ENCODE measurements around the gene TMEM238.
A peak's percentile ranks its signal among the peaks of the same experiment; 100 is the strongest.
"Not testable (repeated sequence)": the region's sequence is repeated elsewhere in the genome, so short reads cannot be mapped to it uniquely, and the experiment has no call there.

TMEM238 gene

DNA sequence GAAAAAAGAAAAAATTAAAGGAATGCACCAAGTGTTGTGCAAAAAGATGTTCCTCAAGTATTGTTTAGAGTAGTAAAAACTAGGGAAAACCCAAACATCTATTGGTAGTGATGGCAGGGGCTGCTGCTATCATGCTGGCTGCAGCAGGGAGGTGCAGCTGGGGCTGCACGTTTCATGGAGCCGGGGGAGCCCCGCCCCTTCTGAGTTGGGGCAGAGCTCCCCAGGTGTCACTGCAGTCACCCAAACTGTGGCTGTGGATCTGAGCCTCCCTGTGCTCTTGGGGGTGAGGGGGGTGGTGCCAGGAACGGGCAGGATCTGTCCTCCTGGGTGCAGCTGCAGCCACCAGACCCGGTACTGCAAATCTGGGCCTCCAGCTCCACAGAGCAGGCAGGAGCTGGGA is 35.0 kb upstream of the TMEM238 start:
- H3K4me1 ChIP-seq (ENCODE audit: control insufficient read depth, insufficient read depth, low read length): no peaks in the 10 kb centered on the region
- no peak overlapping the region for H3K4me3 ChIP-seq (ENCODE audit: insufficient read depth, low read depth, low read length)
- H3K27me3 ChIP-seq (ENCODE audit: control insufficient read depth, insufficient read depth, low read length, poor library complexity, severe bottlenecking): no peaks in the 10 kb centered on the region
- 79 to 80% methylated on average over 5 of the region's 5 CpGs for WGBS, 2 experiments
- no peaks in the 10 kb centered on the region for H3K36me3 ChIP-seq (ENCODE audit: control insufficient read depth, insufficient read depth, low read length)
- no peaks in the 10 kb centered on the region for H3K9me3 ChIP-seq (ENCODE audit: control insufficient read depth, low read length)
- no peak overlapping the region for H3K27ac ChIP-seq (ENCODE audit: insufficient read depth, low read depth, low read length, poor library complexity, severe bottlenecking)

DNA sequence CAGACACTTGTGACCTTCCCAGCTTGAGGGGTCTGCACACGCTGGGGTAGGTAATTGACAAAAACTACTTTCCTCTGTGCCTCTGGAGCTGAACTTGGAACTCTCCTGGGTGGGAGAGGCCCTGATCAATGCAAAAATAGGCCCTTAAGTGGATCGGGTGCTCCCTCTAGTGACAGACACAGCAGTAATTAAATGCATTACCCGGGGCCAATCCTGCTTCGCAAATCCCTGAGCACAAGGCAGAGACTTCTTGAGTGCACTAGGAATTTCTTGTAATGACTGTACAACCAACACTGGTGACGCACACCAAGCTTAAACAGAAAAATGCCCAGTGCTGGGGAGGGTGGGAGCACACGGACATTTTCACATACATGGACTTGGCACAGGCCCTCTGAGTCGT is 34.1 kb upstream of the TMEM238 start:
- Histone ChIP-seq H3K4me3 (ENCODE audit: insufficient read depth, low read depth, low read length) (no peak overlapping the region), H3K4me1 (ENCODE audit: control insufficient read depth, insufficient read depth, low read length) (no peaks in the 10 kb centered on the region), H3K9me3 (ENCODE audit: control insufficient read depth, low read length) (no peaks in the 10 kb centered on the region), H3K27me3 (ENCODE audit: control insufficient read depth, insufficient read depth, low read length, poor library complexity, severe bottlenecking) (no peaks in the 10 kb centered on the region), H3K27ac (ENCODE audit: insufficient read depth, low read depth, low read length, poor library complexity, severe bottlenecking) (no peak overlapping the region), H3K36me3 (ENCODE audit: control insufficient read depth, insufficient read depth, low read length) (no peaks in the 10 kb centered on the region)
- 22 to 24% methylated on average over 7 of the region's 7 CpGs for WGBS, 2 experiments

DNA sequence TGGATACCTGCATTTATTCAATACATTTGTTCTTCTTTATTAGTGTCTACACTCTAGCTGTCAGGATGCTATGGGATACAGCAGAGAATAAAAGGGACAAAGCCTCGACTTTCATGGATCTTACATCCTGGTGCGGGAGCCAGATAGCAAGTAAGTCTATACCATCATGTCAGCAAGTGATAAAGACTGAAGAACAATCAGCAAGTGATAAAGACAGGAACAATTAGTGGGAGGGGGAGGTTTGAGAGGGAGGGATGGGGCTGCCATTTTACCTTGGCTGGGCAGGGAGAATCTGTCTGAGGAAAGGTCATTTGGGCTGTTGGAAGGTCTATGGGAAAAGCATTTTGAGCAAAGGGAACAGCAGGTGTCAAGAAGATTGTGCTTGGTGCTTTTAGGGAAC is 26.1 kb upstream of the TMEM238 start:
- Histone ChIP-seq H3K27me3 (ENCODE audit: control insufficient read depth, insufficient read depth, low read length, poor library complexity, severe bottlenecking) (no peaks in the 10 kb centered on the region), H3K27ac (ENCODE audit: insufficient read depth, low read depth, low read length, poor library complexity, severe bottlenecking) (no peak overlapping the region), H3K9me3 (ENCODE audit: control insufficient read depth, low read length) (no peaks in the 10 kb centered on the region), H3K4me3 (ENCODE audit: insufficient read depth, low read depth, low read length) (no peak overlapping the region), H3K36me3 (ENCODE audit: control insufficient read depth, insufficient read depth, low read length) (peaks cover 13% of the 10 kb centered on the region), H3K4me1 (ENCODE audit: control insufficient read depth, insufficient read depth, low read length) (peaks cover 18% of the 10 kb centered on the region)
- 95 to 98% methylated on average over 2 of the region's 2 CpGs for WGBS, 2 experiments

DNA sequence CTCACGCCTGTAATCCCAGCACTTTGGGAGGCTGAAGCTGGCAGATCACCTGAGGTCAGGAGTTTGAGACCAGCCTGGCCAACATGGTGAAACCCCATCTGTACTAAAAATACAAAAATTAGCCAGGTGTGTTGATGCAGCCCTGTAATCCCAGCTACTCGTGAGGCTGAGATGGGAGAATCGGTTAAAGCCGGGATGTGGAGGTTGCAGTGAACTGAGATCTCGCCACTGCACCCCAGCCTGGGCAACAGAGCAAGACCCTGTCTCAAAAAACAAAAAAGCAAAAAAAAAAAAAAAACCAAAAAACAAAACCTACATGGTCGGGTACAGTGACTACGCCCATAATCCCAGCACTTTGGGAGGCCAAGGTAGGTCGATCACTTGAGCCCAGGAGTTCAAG is 25.1 kb upstream of the TMEM238 start:
- not testable (repeated sequence) for H3K4me3 ChIP-seq (ENCODE audit: insufficient read depth, low read depth, low read length); H3K9me3 ChIP-seq (ENCODE audit: control insufficient read depth, low read length); H3K27ac ChIP-seq (ENCODE audit: insufficient read depth, low read depth, low read length, poor library complexity, severe bottlenecking); H3K27me3 ChIP-seq (ENCODE audit: control insufficient read depth, insufficient read depth, low read length, poor library complexity, severe bottlenecking)
- Histone ChIP-seq H3K4me1 (ENCODE audit: control insufficient read depth, insufficient read depth, low read length) (peaks cover 18% of the 10 kb centered on the region), H3K36me3 (ENCODE audit: control insufficient read depth, insufficient read depth, low read length) (peaks cover 13% of the 10 kb centered on the region)
- WGBS, 2 experiments: 95% methylated on average over 8 of the region's 8 CpGs

DNA sequence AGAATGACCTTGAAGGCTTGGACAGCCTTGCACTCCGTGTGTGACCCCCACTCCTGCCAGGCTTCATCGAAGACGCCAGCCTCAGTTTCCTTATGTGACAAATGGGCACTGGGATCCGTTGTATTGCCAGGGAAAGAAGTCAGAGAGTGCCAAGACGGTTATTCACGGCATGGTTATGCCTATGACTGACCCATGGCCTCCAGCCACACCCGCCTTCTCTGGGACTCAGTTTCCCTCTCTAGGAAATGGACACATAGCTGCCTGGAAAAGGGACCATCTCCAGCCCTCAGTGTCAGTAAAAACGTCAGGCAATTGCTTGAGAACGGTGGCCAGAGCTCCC is 24.4 kb upstream of the TMEM238 start:
- peak overlapping the region; percentile 18 for H3K4me3 ChIP-seq (ENCODE audit: insufficient read depth, low read depth, low read length)
- peaks cover 18% of the 10 kb centered on the region for H3K4me1 ChIP-seq (ENCODE audit: control insufficient read depth, insufficient read depth, low read length)
- H3K27ac ChIP-seq (ENCODE audit: insufficient read depth, low read depth, low read length, poor library complexity, severe bottlenecking): peak overlapping the region; percentile 77
- H3K9me3 ChIP-seq (ENCODE audit: control insufficient read depth, low read length): no peaks in the 10 kb centered on the region
- H3K27me3 ChIP-seq (ENCODE audit: control insufficient read depth, insufficient read depth, low read length, poor library complexity, severe bottlenecking): no peaks in the 10 kb centered on the region
- peaks cover 17% of the 10 kb centered on the region for H3K36me3 ChIP-seq (ENCODE audit: control insufficient read depth, insufficient read depth, low read length)
- 78 to 80% methylated on average over 9 of the region's 9 CpGs for WGBS, 2 experiments

DNA sequence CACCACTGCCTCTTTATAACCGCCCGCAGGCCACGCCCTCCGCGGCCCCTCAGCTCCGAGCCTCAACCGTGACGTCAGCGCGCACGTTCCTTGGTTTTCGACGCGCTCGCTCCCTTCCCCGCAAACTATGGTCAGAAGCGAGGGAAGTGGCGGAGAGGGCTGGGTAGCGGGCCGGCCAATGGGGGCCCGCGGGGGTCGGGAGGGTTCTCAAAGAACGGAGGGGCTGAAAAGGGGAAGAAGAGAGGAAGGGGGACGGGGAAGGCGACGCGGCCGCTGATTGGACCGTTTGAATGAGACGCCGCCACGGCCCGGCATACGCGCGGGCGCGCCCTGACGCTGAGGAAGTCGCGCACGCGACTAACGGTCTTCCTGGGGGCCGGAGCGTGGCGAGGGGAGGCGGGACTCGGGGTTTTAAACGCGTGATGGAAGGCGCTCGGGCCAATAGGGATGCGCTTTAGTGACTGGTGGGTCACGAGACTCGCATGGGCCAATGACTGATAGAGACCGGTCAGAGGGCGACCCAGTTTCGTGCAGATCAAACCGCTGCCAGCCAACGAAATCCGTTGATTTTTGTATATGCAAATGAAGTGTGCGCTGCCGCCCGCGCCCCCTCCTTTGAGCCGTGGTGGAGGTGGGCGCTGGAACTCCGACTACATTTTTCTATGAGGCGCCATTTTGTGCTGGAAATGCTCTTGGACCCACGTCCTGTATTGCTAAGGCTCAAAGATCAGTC is 23.9 kb upstream of the TMEM238 start:
- H3K9me3 ChIP-seq (ENCODE audit: control insufficient read depth, low read length): no peaks in the 10 kb centered on the region
- H3K27me3 ChIP-seq (ENCODE audit: control insufficient read depth, insufficient read depth, low read length, poor library complexity, severe bottlenecking): no peaks in the 10 kb centered on the region
- 1% methylated on average over 72 of the region's 72 CpGs for WGBS, 2 experiments
- H3K27ac ChIP-seq (ENCODE audit: insufficient read depth, low read depth, low read length, poor library complexity, severe bottlenecking): peak overlapping the region; percentile 98
- peaks cover 20% of the 10 kb centered on the region for H3K36me3 ChIP-seq (ENCODE audit: control insufficient read depth, insufficient read depth, low read length)
- peaks cover 18% of the 10 kb centered on the region for H3K4me1 ChIP-seq (ENCODE audit: control insufficient read depth, insufficient read depth, low read length)
- peak overlapping the region; percentile 96 for H3K4me3 ChIP-seq (ENCODE audit: insufficient read depth, low read depth, low read length)

DNA sequence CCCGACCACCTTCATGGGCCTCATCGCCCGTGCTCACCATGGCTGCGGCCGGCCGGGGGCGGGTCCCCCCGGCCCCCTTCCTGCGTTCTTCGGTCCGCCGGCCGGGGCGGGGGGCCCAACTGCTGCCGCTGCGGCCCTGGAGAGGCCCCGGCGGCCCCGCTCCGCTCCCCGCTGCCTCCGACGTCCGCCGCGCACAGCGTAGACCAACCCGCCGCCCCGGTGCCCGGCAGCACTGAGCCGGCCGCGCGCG is 23.4 kb upstream of the TMEM238 start, which contains the start of gene UBE2S:
Gene UBE2S (minus strand): TSS at position 239 of the 250 bp plus-strand sequence. CDS start 199 bp downstream, at position 40.
- H3K4me1 ChIP-seq (ENCODE audit: control insufficient read depth, insufficient read depth, low read length): peaks cover 18% of the 10 kb centered on the region
- not testable (repeated sequence) for H3K9me3 ChIP-seq (ENCODE audit: control insufficient read depth, low read length); H3K27me3 ChIP-seq (ENCODE audit: control insufficient read depth, insufficient read depth, low read length, poor library complexity, severe bottlenecking)
- WGBS, 2 experiments: 0% methylated on average over 36 of the region's 36 CpGs
- H3K36me3 ChIP-seq (ENCODE audit: control insufficient read depth, insufficient read depth, low read length): peaks cover 25% of the 10 kb centered on the region
- peak within 1 kb of the TSS; percentile 96 for H3K4me3 ChIP-seq (ENCODE audit: insufficient read depth, low read depth, low read length)
- peak within 1 kb of the TSS; percentile 98 for H3K27ac ChIP-seq (ENCODE audit: insufficient read depth, low read depth, low read length, poor library complexity, severe bottlenecking)

DNA sequence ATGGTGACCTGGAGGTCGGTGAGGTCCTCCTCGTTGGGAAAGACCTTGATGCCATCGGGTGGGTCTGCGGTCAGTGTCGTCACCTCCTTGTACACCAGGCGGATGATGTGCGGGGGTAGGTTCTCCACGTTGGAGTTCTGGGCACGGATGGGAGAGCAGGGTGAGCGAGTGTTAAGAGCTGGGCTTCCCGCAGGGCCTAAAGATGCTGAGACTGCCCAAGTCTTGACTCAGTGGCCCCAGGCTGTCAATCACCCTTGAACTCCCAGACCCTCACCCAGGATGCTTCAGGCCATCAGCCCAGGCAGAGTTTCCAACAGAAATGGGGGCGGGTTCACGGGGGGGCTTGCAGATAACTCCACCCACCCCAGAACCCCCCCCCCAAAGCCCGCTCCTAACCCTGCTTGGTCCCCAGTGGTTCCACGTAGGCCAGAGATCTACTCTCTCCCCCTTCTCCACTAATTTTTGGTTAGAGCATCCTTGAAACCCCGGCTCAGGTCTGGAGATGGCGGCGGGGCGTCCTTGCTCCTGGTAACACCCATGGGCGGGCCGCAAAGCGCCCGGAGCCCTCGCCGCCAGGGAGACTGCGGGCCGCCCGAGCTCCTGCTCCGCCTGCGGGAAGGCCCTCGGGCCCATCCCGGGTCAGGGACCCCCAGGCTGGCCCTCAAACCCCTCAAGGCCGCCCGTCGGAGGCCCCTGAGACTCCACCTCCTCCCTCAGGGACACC is 22.9 kb upstream of the TMEM238 start:
- peak overlapping the region; percentile 98 for H3K27ac ChIP-seq (ENCODE audit: insufficient read depth, low read depth, low read length, poor library complexity, severe bottlenecking)
- no peaks in the 10 kb centered on the region for H3K27me3 ChIP-seq (ENCODE audit: control insufficient read depth, insufficient read depth, low read length, poor library complexity, severe bottlenecking)
- no peaks in the 10 kb centered on the region for H3K9me3 ChIP-seq (ENCODE audit: control insufficient read depth, low read length)
- peaks cover 18% of the 10 kb centered on the region for H3K4me1 ChIP-seq (ENCODE audit: control insufficient read depth, insufficient read depth, low read length)
- H3K4me3 ChIP-seq (ENCODE audit: insufficient read depth, low read depth, low read length): peak overlapping the region; percentile 96
- H3K36me3 ChIP-seq (ENCODE audit: control insufficient read depth, insufficient read depth, low read length): peaks cover 29% of the 10 kb centered on the region
- 12 to 13% methylated on average over 35 of the region's 35 CpGs for WGBS, 2 experiments

DNA sequence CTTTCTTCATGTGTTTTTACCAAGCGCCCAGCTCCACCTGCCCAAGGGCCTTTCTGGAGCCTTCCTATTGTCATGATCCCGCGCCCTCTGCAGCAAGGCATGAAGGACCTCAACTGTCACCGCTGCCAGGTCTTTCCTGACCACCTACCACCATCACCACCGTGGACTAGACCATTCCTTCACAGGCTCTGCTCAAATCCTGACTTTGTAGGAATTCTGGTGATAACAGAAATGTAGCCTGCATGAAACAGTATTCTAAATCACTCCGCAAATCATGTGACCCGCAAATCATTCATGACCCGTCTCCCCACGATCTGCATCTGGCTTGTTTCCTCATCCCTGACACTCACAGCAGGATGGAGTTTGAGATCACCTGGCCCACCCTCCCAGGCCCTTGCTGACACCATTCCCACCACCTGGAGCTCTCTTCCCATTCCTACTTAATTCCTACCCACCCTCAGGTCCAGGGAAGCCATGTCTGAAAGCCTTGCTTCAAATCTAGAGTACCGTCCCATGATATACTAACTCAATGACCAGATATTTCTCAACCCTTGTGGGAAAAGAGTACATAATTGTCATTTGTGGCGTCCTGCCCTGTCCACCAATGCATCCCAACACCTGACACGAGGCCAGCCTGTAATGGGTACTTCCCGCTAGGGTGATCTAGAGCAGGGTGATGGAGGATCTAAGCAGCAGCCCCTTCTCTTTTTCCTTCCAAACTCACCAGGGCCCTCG is 22.2 kb upstream of the TMEM238 start:
- H3K36me3 ChIP-seq (ENCODE audit: control insufficient read depth, insufficient read depth, low read length): peaks cover 34% of the 10 kb centered on the region
- H3K27ac ChIP-seq (ENCODE audit: insufficient read depth, low read depth, low read length, poor library complexity, severe bottlenecking): no peak overlapping the region
- no peaks in the 10 kb centered on the region for H3K27me3 ChIP-seq (ENCODE audit: control insufficient read depth, insufficient read depth, low read length, poor library complexity, severe bottlenecking)
- peak overlapping the region; percentile 96 for H3K4me3 ChIP-seq (ENCODE audit: insufficient read depth, low read depth, low read length)
- WGBS, 2 experiments: 84 to 85% methylated on average over 14 of the region's 14 CpGs
- H3K9me3 ChIP-seq (ENCODE audit: control insufficient read depth, low read length): no peaks in the 10 kb centered on the region
- peaks cover 18% of the 10 kb centered on the region for H3K4me1 ChIP-seq (ENCODE audit: control insufficient read depth, insufficient read depth, low read length)

DNA sequence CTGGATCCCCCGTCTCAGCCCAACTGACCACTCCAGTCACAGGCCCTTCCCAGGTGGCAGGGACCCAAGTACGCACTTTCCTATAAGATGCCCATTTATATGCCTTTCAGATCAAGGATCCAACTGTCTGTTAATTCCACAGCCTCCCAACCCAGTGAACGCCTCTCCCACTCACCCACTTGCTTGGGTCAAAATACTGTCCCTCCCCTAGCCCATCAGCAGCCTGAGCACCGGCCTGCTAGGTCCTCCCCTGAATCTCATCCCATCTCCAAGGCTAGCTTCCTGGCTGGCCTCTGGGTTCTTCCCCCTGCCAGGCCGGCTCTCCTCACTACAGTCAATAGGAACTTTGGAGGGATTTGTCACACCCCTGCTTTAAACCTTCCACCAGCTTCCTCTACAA is 21.5 kb upstream of the TMEM238 start:
- Histone ChIP-seq H3K4me3 (ENCODE audit: insufficient read depth, low read depth, low read length) (peak overlapping the region; percentile 96), H3K9me3 (ENCODE audit: control insufficient read depth, low read length) (no peaks in the 10 kb centered on the region), H3K27ac (ENCODE audit: insufficient read depth, low read depth, low read length, poor library complexity, severe bottlenecking) (no peak overlapping the region), H3K4me1 (ENCODE audit: control insufficient read depth, insufficient read depth, low read length) (peaks cover 18% of the 10 kb centered on the region), H3K27me3 (ENCODE audit: control insufficient read depth, insufficient read depth, low read length, poor library complexity, severe bottlenecking) (no peaks in the 10 kb centered on the region), H3K36me3 (ENCODE audit: control insufficient read depth, insufficient read depth, low read length) (peaks cover 34% of the 10 kb centered on the region)
- WGBS, 2 experiments: 90 to 92% methylated on average over 5 of the region's 5 CpGs

Measured in ectodermal cell (in vitro differentiated cells).